IPS-18a (cell line): Measurements from ENCODE around the gene ALOXE3.
"Not testable (repeated sequence)": the region's sequence is repeated elsewhere in the genome, so short reads cannot be mapped to it uniquely, and the experiment has no call there.

ENCODE experiments used
- H3K27ac ChIP-seq: one replicate; pipeline ENCODE4 v1.5.1; 2013; ENCODE audit warnings: low read length
- H3K27me3 ChIP-seq: one replicate; pipeline ENCODE4 v1.6.1; 2013; ENCODE audit warnings: mild to moderate bottlenecking, low read length; ENCODE audit not compliant: control insufficient read depth, insufficient read depth
- H3K36me3 ChIP-seq: one replicate; pipeline ENCODE4 v1.6.1; 2013; ENCODE audit warnings: low read depth, low read length; ENCODE audit not compliant: control insufficient read depth
- H3K4me1 ChIP-seq: one replicate; pipeline ENCODE4 v1.6.1; 2013; ENCODE audit warnings: low read depth, low read length; ENCODE audit not compliant: control insufficient read depth
- H3K4me3 ChIP-seq: one replicate; pipeline ENCODE4 v1.5.1; 2013; ENCODE audit warnings: low read length
- H3K9ac ChIP-seq: one replicate; pipeline ENCODE4 v1.6.1; 2013; ENCODE audit warnings: mild to moderate bottlenecking, low read length, moderate library complexity
- H3K9me3 ChIP-seq: one replicate; pipeline ENCODE4 v1.6.1; 2013; ENCODE audit warnings: low read depth, low read length; ENCODE audit not compliant: control insufficient read depth

The ALOXE3 gene

GRCh38 chr17:8067806-8068205 is 50.5 kb downstream of the ALOXE3 start:
- Histone ChIP-seq H3K27me3 (peaks cover 56% of the 10 kb centered on the region), H3K9ac (no peak overlapping the region), H3K4me3 (no peak overlapping the region), H3K4me1 (peaks cover 9% of the 10 kb centered on the region), H3K36me3 (no peaks in the 10 kb centered on the region), H3K27ac (no peak overlapping the region), H3K9me3 (no peaks in the 10 kb centered on the region)

- H3K27me3 ChIP-seq: peaks cover 56% of the 10 kb centered on the region
- peaks cover 16% of the 10 kb centered on the region for H3K4me1 ChIP-seq
- no peak overlapping the region for H3K9ac ChIP-seq
- H3K27ac ChIP-seq: no peak overlapping the region
- H3K4me3 ChIP-seq: no peak overlapping the region
- no peaks in the 10 kb centered on the region for H3K9me3 ChIP-seq
- no peaks in the 10 kb centered on the region for H3K36me3 ChIP-seq
Observed at GRCh38 chr17:8066841-8067775, 51.2 kb downstream of the ALOXE3 start.

GRCh38 chr17:8064561-8065019 is 53.7 kb downstream of the ALOXE3 start:
- Histone ChIP-seq H3K36me3 (no peaks in the 10 kb centered on the region), H3K4me1 (peaks cover 23% of the 10 kb centered on the region), H3K27ac (no peak overlapping the region), H3K9me3 (no peaks in the 10 kb centered on the region), H3K27me3 (peaks cover 62% of the 10 kb centered on the region), H3K4me3 (no peak overlapping the region), H3K9ac (no peak overlapping the region)

- H3K27me3 ChIP-seq: peaks cover 68% of the 10 kb centered on the region
- peak overlapping the region; percentile 55 for H3K4me3 ChIP-seq
- peaks cover 23% of the 10 kb centered on the region for H3K4me1 ChIP-seq
- H3K27ac ChIP-seq: no peak overlapping the region
- H3K9ac ChIP-seq: no peak overlapping the region
- H3K36me3 ChIP-seq: no peaks in the 10 kb centered on the region
- H3K9me3 ChIP-seq: no peaks in the 10 kb centered on the region
Observed at GRCh38 chr17:8063761-8064534, 54.4 kb downstream of the ALOXE3 start.

- Histone ChIP-seq H3K27ac (no peak overlapping the region), H3K4me3 (peak overlapping the region; percentile 55), H3K9me3 (no peaks in the 10 kb centered on the region), H3K36me3 (no peaks in the 10 kb centered on the region), H3K27me3 (peaks cover 69% of the 10 kb centered on the region), H3K9ac (no peak overlapping the region), H3K4me1 (peaks cover 23% of the 10 kb centered on the region)
Observed at GRCh38 chr17:8062807-8063483, 55.4 kb downstream of the ALOXE3 start.

- Histone ChIP-seq H3K9ac (no peak overlapping the region), H3K27me3 (peaks cover 70% of the 10 kb centered on the region)
Observed at GRCh38 chr17:8062435-8062806, 55.9 kb downstream of the ALOXE3 start.

GRCh38 chr17:8061851-8062250 is 56.5 kb downstream of the ALOXE3 start:
- Histone ChIP-seq H3K4me3 (peak overlapping the region; percentile 55), H3K27me3 (peaks cover 70% of the 10 kb centered on the region), H3K4me1 (peaks cover 23% of the 10 kb centered on the region)
- not testable (repeated sequence) for H3K27ac ChIP-seq, H3K36me3 ChIP-seq, H3K9ac ChIP-seq, H3K9me3 ChIP-seq

More at GRCh38 chr17:8062435-8062806, 55.9 kb downstream of the ALOXE3 start:
- Histone ChIP-seq H3K4me1 (peaks cover 23% of the 10 kb centered on the region), H3K4me3 (peak overlapping the region; percentile 55), H3K9me3 (no peaks in the 10 kb centered on the region), H3K27ac (no peak overlapping the region), H3K36me3 (no peaks in the 10 kb centered on the region)

GRCh38 chr17:8060274-8060673 is 58.0 kb downstream of the ALOXE3 start:
- no peak overlapping the region for H3K27ac ChIP-seq
- no peak overlapping the region for H3K9ac ChIP-seq
- H3K36me3 ChIP-seq: no peaks in the 10 kb centered on the region
- H3K9me3 ChIP-seq: no peaks in the 10 kb centered on the region
- peaks cover 23% of the 10 kb centered on the region for H3K4me1 ChIP-seq
- no peak overlapping the region for H3K4me3 ChIP-seq
- H3K27me3 ChIP-seq: peaks cover 76% of the 10 kb centered on the region

- no peaks in the 10 kb centered on the region for H3K9me3 ChIP-seq
- H3K27ac ChIP-seq: no peak overlapping the region
- H3K4me3 ChIP-seq: no peak overlapping the region
- H3K36me3 ChIP-seq: no peaks in the 10 kb centered on the region
- H3K9ac ChIP-seq: no peak overlapping the region
- peaks cover 66% of the 10 kb centered on the region for H3K27me3 ChIP-seq
- H3K4me1 ChIP-seq: peaks cover 23% of the 10 kb centered on the region
Observed at GRCh38 chr17:8059131-8059530, 59.2 kb downstream of the ALOXE3 start.

- Histone ChIP-seq H3K4me1 (peaks cover 13% of the 10 kb centered on the region), H3K4me3 (no peak overlapping the region), H3K9me3 (no peaks in the 10 kb centered on the region), H3K27me3 (peaks cover 55% of the 10 kb centered on the region), H3K9ac (no peak overlapping the region), H3K27ac (no peak overlapping the region), H3K36me3 (no peaks in the 10 kb centered on the region)
Observed at GRCh38 chr17:8057691-8058114, 60.6 kb downstream of the ALOXE3 start.

GRCh38 chr17:8056976-8057625 is 61.2 kb downstream of the ALOXE3 start:
- peaks cover 7% of the 10 kb centered on the region for H3K4me1 ChIP-seq
- no peaks in the 10 kb centered on the region for H3K9me3 ChIP-seq
- H3K27me3 ChIP-seq: peaks cover 49% of the 10 kb centered on the region
- no peak overlapping the region for H3K4me3 ChIP-seq
- no peaks in the 10 kb centered on the region for H3K36me3 ChIP-seq
- no peak overlapping the region for H3K27ac ChIP-seq
- H3K9ac ChIP-seq: no peak overlapping the region
